Lower leg skin (tissue), 3 donors: ENCODE results near the gene S100A8.

ENCODE experiments used
- CTCF ChIP-seq, 3 donors: fragments of 450-650 bp; IDR thresholded peaks; one replicate each; pipeline ENCODE4 v1.5.1; 2016; ENCODE audit warnings: antibody characterized with exemption in 3 of 3, mild to moderate bottlenecking in 3 of 3, moderate library complexity in 2 of 3
- POLR2A ChIP-seq, 2 donors: fragments of 450-650 bp; IDR thresholded peaks; one replicate each; pipeline ENCODE4 v1.6.1; 2016 to 2017; ENCODE audit warnings: antibody characterized with exemption in 2 of 2, mild to moderate bottlenecking in 1 of 2, moderate library complexity in 1 of 2

- TF ChIP-seq POLR2A (IDR thresholded peaks at IDR 0.05) (no peak), CTCF (IDR thresholded peaks at IDR 0.05) (no peak)
Observed at GRCh38 chr1:153374071-153374470, 16.8 kb downstream of the S100A8 start.
